BJ (cell line): ENCODE results near the gene ARMC9. TPM values are rescaled to one million over a fixed set of nuclear protein-coding genes. Genes with fewer than 3 reads are reported as not detected.

Source experiments
- CTCF ChIA-PET: fragments of 350-600 bp; formaldehyde crosslinking; extraction: SDS; loops from one replicate; lab custom pipeline; 2021; ENCODE audit warnings: antibody characterized with exemption, inconsistent platforms; lab: Yijun Ruan, JAX
- POLR2A ChIA-PET: fragments of 300-600 bp; sonication (Branson Sonifier 250); formaldehyde crosslinking; extraction: SDS; loops from one replicate; lab custom pipeline; 2021; ENCODE audit warnings: antibody characterized with exemption; lab: Charles Lee
- DNase-seq: peaks from one replicate; pipeline ENCODE4 v3.0.0-alpha.2; 2011; ENCODE audit warnings: low read depth
- H3K27me3 ChIP-seq: 2 replicates; pipeline ENCODE4 v1.6.0; 2011; ENCODE audit warnings: low read length; ENCODE audit not compliant: control insufficient read depth, insufficient read depth
- H3K36me3 ChIP-seq: 2 replicates; pipeline ENCODE4 v1.5.1; 2011; ENCODE audit warnings: low read length; ENCODE audit not compliant: control insufficient read depth, insufficient read depth
- H3K4me3 ChIP-seq: 2 replicates; pipeline ENCODE4 v1.5.1; 2011; ENCODE audit warnings: low read depth, mild to moderate bottlenecking, control low read depth, low read length
- CTCF ChIP-seq: IDR thresholded peaks from 2 replicates; pipeline ENCODE4 v1.5.1; 2011; ENCODE audit warnings: low read depth, mild to moderate bottlenecking, control low read depth, inconsistent platforms, low read length, moderate library complexity; ENCODE audit not compliant: insufficient read depth
- polyA plus RNA-seq: library from polyadenylated mRNA; depleted of rRNA; stranded (reverse); fragments of >200 nt; gene quantifications from 2 replicates; pipeline ENCODE4 v1.2.3, GENCODE V29; 2011

ARMC9 gene
- polyA plus RNA-seq, 1 experiment, result 83.1 TPM

GRCh38 chr2:231294571-231295362, 96.3 kb downstream of the ARMC9 start:
- peaks cover 22% of the 10 kb centered on the region for H3K36me3 ChIP-seq
- TF ChIP-seq CTCF, result no peak
- no peak overlapping the region for H3K4me3 ChIP-seq
- POLR2A ChIA-PET, result no interaction called here
- CTCF ChIA-PET, result interaction anchor here (1.1 to 3.9 kb wide), 3 partner anchors 105 to 117 kb away, joined by 4 to 24 read pairs (median 4); no protein-coding TSS in a partner anchor
- no peaks in the 10 kb centered on the region for H3K27me3 ChIP-seq
- DNase-seq, result no peak

- ChIA-PET CTCF (interaction anchor here (1.1 to 3.9 kb wide), 2 partner anchors 105 to 117 kb away, joined by 4 to 24 read pairs; no protein-coding TSS in a partner anchor), POLR2A (no interaction called here)
- no peak for DNase-seq
- H3K27me3 ChIP-seq, result no peaks in the 10 kb centered on the region
- H3K36me3 ChIP-seq, result peaks cover 22% of the 10 kb centered on the region
- H3K4me3 ChIP-seq, result no peak overlapping the region
- no peak for TF ChIP-seq CTCF
These were observed 96.9 kb downstream of the ARMC9 start for GRCh38 chr2:231295363-231295655.

GRCh38 chr2:231296401-231296974, 98.1 kb downstream of the ARMC9 start:
- TF ChIP-seq CTCF, result no peak
- Histone ChIP-seq H3K27me3 (no peaks in the 10 kb centered on the region), H3K36me3 (peaks cover 23% of the 10 kb centered on the region), H3K4me3 (no peak overlapping the region)
- CTCF ChIA-PET, result interaction anchor here (0.6 to 4.9 kb wide), 22 partner anchors 9 to 156 kb away, joined by 3 to 75 read pairs (median 4); partner anchors contain the start of gene B3GNT7
- POLR2A ChIA-PET, result no interaction called here
- DNase-seq, result no peak

GRCh38 chr2:231297108-231297908, 98.9 kb downstream of the ARMC9 start:
- no peaks in the 10 kb centered on the region for H3K27me3 ChIP-seq
- no peak for DNase-seq
- CTCF ChIA-PET, result interaction anchor here (0.6 to 4.9 kb wide), 23 partner anchors 9 to 196 kb away, joined by 3 to 75 read pairs (median 4); partner anchors contain the start of gene B3GNT7
- no peak overlapping the region for H3K4me3 ChIP-seq
- peak; percentile 76 for TF ChIP-seq CTCF
- peaks cover 22% of the 10 kb centered on the region for H3K36me3 ChIP-seq
- POLR2A ChIA-PET, result no interaction called here

GRCh38 chr2:231298091-231298490, 99.7 kb downstream of the ARMC9 start:
- Histone ChIP-seq H3K27me3 (no peaks in the 10 kb centered on the region), H3K4me3 (no peak overlapping the region), H3K36me3 (peaks cover 19% of the 10 kb centered on the region)
- TF ChIP-seq CTCF, result no peak
- no peak for DNase-seq
- ChIA-PET CTCF (interaction anchor here (0.9 to 4.9 kb wide), 11 partner anchors 8 to 171 kb away, joined by 3 to 75 read pairs (median 5); no protein-coding TSS in a partner anchor), POLR2A (no interaction called here)
